ELR (cell line): ENCODE data around the gene ZNF343.
"Not testable (repeated sequence)": the region's sequence is repeated elsewhere in the genome, so short reads cannot be mapped to it uniquely, and the experiment has no call there.

Source experiments
- DNase-seq: peaks from one replicate; pipeline ENCODE4 v3.0.0-alpha.2; 2015; ENCODE audit warnings: low read depth

ZNF343 gene

GRCh38 chr20:2521369-2522305, 12.9 kb upstream of the ZNF343 start:
- peak; percentile 44 for DNase-seq

GRCh38 chr20:2520617-2521016, 11.9 kb upstream of the ZNF343 start:
- no peak for DNase-seq

GRCh38 chr20:2519115-2519809, 10.5 kb upstream of the ZNF343 start:
- DNase-seq: peak; percentile 66

GRCh38 chr20:2518558-2518957, 9.8 kb upstream of the ZNF343 start:
- no peak for DNase-seq

GRCh38 chr20:2518096-2518495, 9.4 kb upstream of the ZNF343 start:
- DNase-seq: no peak

GRCh38 chr20:2516399-2516798, 7.7 kb upstream of the ZNF343 start:
- no peak for DNase-seq

GRCh38 chr20:2515203-2515602, 6.5 kb upstream of the ZNF343 start:
- DNase-seq: no peak

GRCh38 chr20:2509794-2510193, 1.1 kb upstream of the ZNF343 start:
- DNase-seq: no peak

GRCh38 chr20:2509468-2509781, 710 bp upstream of the ZNF343 start:
- no peak for DNase-seq

GRCh38 chr20:2507875-2508630, 662 bp downstream of the ZNF343 start:
- peak; percentile 31 for DNase-seq

- no peak for DNase-seq
Observed at GRCh38 chr20:2507464-2507863, 1.3 kb downstream of the ZNF343 start.

GRCh38 chr20:2506426-2506825, 2.3 kb downstream of the ZNF343 start:
- DNase-seq: not testable (repeated sequence)

- DNase-seq: not testable (repeated sequence)
Observed at GRCh38 chr20:2504803-2505202, 3.9 kb downstream of the ZNF343 start.

- DNase-seq: not testable (repeated sequence)
Observed at GRCh38 chr20:2502808-2503384, 5.8 kb downstream of the ZNF343 start.

GRCh38 chr20:2485661-2486060, 23.1 kb downstream of the ZNF343 start:
- no peak for DNase-seq

GRCh38 chr20:2485080-2485479, 23.6 kb downstream of the ZNF343 start:
- no peak for DNase-seq

GRCh38 chr20:2483504-2483903, 25.2 kb downstream of the ZNF343 start:
- no peak for DNase-seq

- no peak for DNase-seq
Observed at GRCh38 chr20:2480381-2480780, 28.3 kb downstream of the ZNF343 start.

GRCh38 chr20:2476742-2477615, 31.7 kb downstream of the ZNF343 start:
- no peak for DNase-seq

- no peak for DNase-seq
Observed at GRCh38 chr20:2475850-2476741, 32.6 kb downstream of the ZNF343 start.
